ENCODE measurements around the gene UNC13B.
A peak's percentile ranks its signal among the peaks of the same experiment; 100 is the strongest.

The UNC13B gene

DNA sequence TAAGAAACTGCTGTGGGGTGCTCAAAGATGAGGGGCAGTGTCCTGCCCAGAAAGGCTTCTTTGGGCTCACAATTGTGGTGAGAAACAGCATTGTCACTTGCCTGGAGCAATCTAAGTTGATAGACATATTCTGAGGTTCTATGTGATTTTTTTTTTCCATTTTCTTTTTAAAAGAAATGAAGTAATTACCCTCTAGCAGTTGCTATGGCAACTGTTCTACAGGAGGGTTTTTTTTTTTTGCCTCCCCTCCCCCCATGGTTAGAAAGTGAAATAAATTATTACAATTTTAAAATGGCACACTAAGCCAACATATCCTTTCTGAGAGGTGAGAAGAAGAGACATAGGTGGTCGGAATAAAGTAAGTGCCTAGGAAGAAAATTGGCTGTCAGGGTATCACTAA is 127.0 kb downstream of the UNC13B start:
- TF ChIP-seq, protein P1, sequence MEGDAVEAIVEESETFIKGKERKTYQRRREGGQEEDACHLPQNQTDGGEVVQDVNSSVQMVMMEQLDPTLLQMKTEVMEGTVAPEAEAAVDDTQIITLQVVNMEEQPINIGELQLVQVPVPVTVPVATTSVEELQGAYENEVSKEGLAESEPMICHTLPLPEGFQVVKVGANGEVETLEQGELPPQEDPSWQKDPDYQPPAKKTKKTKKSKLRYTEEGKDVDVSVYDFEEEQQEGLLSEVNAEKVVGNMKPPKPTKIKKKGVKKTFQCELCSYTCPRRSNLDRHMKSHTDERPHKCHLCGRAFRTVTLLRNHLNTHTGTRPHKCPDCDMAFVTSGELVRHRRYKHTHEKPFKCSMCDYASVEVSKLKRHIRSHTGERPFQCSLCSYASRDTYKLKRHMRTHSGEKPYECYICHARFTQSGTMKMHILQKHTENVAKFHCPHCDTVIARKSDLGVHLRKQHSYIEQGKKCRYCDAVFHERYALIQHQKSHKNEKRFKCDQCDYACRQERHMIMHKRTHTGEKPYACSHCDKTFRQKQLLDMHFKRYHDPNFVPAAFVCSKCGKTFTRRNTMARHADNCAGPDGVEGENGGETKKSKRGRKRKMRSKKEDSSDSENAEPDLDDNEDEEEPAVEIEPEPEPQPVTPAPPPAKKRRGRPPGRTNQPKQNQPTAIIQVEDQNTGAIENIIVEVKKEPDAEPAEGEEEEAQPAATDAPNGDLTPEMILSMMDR (IDR thresholded peaks at IDR 0.05; ENCODE audit: poor library complexity, severe bottlenecking), result no peak
- ATAC-seq (ENCODE audit: low read depth) (no peak), DNase-seq (ENCODE audit: low spot score) (no peak)
- no peaks in the 10 kb centered on the region for H3K36me3 ChIP-seq (ENCODE audit: low read depth)
- H3K27ac ChIP-seq (ENCODE audit: poor library complexity, severe bottlenecking), result peak overlapping the region; percentile 43
- H3K4me3 ChIP-seq (ENCODE audit: severe bottlenecking), result no peak overlapping the region
- H3K9me3 ChIP-seq (ENCODE audit: severe bottlenecking), result no peaks in the 10 kb centered on the region
- no peaks in the 10 kb centered on the region for H3K27me3 ChIP-seq (ENCODE audit: insufficient read depth, poor library complexity, severe bottlenecking)
- H3K4me1 ChIP-seq (ENCODE audit: insufficient read depth, poor library complexity, severe bottlenecking), result peaks cover 6% of the 10 kb centered on the region

DNA sequence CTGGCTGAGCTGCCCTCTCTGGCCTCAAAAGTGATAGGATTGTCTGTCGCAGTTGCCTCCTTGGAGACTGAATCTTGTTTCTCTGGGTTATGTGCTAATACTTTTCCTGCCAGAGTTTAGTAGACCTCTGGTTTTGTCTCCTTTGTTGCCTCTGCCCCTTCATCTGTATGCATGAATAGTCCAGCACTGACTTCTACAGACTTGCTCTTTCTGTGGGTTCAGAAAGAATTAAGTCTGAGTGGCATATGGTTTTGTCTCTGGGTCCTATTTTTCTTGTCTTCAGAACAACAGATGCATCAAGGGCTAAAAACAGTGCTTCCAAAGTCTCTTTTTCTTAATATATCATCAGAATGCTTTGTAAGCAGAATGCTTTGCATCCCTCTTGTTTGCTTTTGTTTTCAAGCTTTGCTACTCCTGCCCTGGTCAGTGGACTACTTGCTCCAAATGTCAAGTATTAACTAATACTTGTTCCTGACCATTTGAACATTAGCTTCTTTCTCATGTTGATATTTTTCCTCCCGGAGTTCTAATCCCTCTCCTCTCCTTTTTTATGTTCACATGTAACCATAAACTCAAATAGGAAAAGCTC is 131.7 kb downstream of the UNC13B start:
- no peak for ATAC-seq (ENCODE audit: low read depth)
- Histone ChIP-seq H3K9me3 (ENCODE audit: severe bottlenecking) (no peaks in the 10 kb centered on the region), H3K4me1 (ENCODE audit: insufficient read depth, poor library complexity, severe bottlenecking) (peaks cover 1% of the 10 kb centered on the region), H3K36me3 (ENCODE audit: low read depth) (no peaks in the 10 kb centered on the region), H3K27ac (ENCODE audit: poor library complexity, severe bottlenecking) (no peak overlapping the region), H3K27me3 (ENCODE audit: insufficient read depth, poor library complexity, severe bottlenecking) (no peaks in the 10 kb centered on the region), H3K4me3 (ENCODE audit: severe bottlenecking) (no peak overlapping the region)
- DNase-seq (ENCODE audit: low spot score), result no peak
- TF ChIP-seq, protein P1 (IDR thresholded peaks at IDR 0.05; ENCODE audit: poor library complexity, severe bottlenecking), result no peak

DNA sequence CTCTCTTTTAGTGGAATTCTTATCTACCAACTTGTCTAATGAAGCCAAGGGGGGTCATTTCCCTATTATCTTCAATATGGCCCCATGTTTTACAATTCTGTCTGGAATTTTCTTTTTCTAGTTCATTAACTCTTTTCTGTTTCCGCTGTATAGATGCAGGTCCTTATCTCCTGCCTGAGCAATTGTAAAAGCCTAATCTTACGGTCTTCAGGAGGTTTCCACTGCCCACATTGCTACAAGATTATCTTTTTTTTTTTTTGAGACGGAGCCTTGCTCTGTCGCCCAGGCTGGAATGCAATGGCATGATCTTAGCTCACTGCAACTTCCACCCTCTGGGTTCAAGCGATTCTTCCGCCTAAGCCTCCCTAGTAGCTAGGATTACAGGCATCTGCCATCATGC is 132.3 kb downstream of the UNC13B start:
- TF ChIP-seq, protein P1 (IDR thresholded peaks at IDR 0.05; ENCODE audit: poor library complexity, severe bottlenecking), result no peak
- Histone ChIP-seq H3K36me3 (ENCODE audit: low read depth) (no peaks in the 10 kb centered on the region), H3K4me1 (ENCODE audit: insufficient read depth, poor library complexity, severe bottlenecking) (no peaks in the 10 kb centered on the region), H3K4me3 (ENCODE audit: severe bottlenecking) (no peak overlapping the region), H3K27ac (ENCODE audit: poor library complexity, severe bottlenecking) (no peak overlapping the region), H3K9me3 (ENCODE audit: severe bottlenecking) (no peaks in the 10 kb centered on the region), H3K27me3 (ENCODE audit: insufficient read depth, poor library complexity, severe bottlenecking) (no peaks in the 10 kb centered on the region)
- no peak for ATAC-seq (ENCODE audit: low read depth)
- DNase-seq (ENCODE audit: low spot score), result no peak

DNA sequence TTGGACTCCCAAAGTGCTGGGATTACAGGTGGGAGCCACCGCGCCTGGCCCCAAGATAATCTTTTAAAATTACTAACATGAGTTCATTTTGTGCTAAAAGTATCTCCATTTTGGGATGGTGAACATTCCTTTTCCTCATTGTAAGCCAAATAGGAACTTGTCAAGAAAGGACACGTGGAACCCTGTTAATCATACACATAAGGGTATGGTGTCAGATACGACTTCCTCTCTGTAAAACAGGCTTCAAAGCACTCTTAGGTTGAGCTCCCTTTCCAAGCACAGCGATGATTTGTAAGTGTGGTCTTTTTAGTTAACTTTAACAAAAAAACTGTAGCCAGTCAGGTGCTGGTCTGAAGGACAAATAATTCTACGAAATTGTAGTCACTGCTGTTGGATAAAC is 132.7 kb downstream of the UNC13B start:
- no peak for DNase-seq (ENCODE audit: low spot score)
- Histone ChIP-seq H3K4me3 (ENCODE audit: severe bottlenecking) (no peak overlapping the region), H3K36me3 (ENCODE audit: low read depth) (no peaks in the 10 kb centered on the region), H3K27ac (ENCODE audit: poor library complexity, severe bottlenecking) (no peak overlapping the region), H3K4me1 (ENCODE audit: insufficient read depth, poor library complexity, severe bottlenecking) (no peaks in the 10 kb centered on the region), H3K9me3 (ENCODE audit: severe bottlenecking) (no peaks in the 10 kb centered on the region), H3K27me3 (ENCODE audit: insufficient read depth, poor library complexity, severe bottlenecking) (no peaks in the 10 kb centered on the region)
- ATAC-seq (ENCODE audit: low read depth), result no peak
- TF ChIP-seq, protein P1 (IDR thresholded peaks at IDR 0.05; ENCODE audit: poor library complexity, severe bottlenecking), result no peak

DNA sequence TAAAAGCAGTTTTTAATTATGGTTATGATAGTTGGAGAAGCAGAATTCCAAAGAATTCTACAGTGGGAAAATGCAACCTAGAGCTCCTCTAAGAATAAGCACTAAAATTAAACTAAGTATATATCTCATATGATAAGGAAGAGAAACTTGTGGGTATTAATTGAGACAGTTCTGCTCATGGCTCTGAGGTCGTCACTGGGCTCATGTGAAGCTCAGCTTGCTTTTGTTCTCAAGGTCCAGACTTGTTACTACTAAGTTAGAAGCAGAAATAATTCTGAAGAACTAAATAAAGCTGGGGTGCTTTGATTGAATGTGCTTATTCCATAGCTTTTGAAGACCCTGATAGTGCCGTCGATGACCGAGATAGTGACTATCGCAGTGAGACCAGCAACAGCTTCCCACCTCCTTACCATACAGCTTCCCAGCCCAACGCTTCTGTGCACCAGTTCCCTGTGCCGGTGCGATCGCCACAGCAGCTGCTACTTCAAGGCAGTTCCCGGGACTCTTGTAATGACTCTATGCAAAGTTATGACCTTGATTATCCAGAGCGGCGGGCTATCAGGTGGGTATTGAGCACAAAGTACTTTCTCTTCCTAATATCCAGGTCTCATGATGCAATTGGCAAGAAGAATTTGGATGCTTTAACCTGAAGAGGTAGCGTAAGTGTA is 133.7 kb downstream of the UNC13B start:
- Histone ChIP-seq H3K27me3 (ENCODE audit: insufficient read depth, poor library complexity, severe bottlenecking) (no peaks in the 10 kb centered on the region), H3K9me3 (ENCODE audit: severe bottlenecking) (no peaks in the 10 kb centered on the region), H3K27ac (ENCODE audit: poor library complexity, severe bottlenecking) (no peak overlapping the region), H3K4me1 (ENCODE audit: insufficient read depth, poor library complexity, severe bottlenecking) (no peaks in the 10 kb centered on the region), H3K36me3 (ENCODE audit: low read depth) (no peaks in the 10 kb centered on the region), H3K4me3 (ENCODE audit: severe bottlenecking) (no peak overlapping the region)
- TF ChIP-seq, protein P1 (IDR thresholded peaks at IDR 0.05; ENCODE audit: poor library complexity, severe bottlenecking), result no peak
- ATAC-seq (ENCODE audit: low read depth) (no peak), DNase-seq (ENCODE audit: low spot score) (no peak)
